Hepatocyte (in vitro differentiated cells): ENCODE measurements around the gene RAB40A. TPM values are rescaled to one million over a fixed set of nuclear protein-coding genes. Genes with fewer than 3 reads are reported as not detected.
"Not testable (repeated sequence)": the region's sequence is repeated elsewhere in the genome, so short reads cannot be mapped to it uniquely, and the experiment has no call there.

Source experiments
- DNase-seq: peaks from one replicate; pipeline ENCODE4 v3.0.0-alpha.2; 2016; ENCODE audit warnings: low spot score
- H2AFZ ChIP-seq: fragments of 200-600 bp; sonication (generic); 2 replicates; pipeline ENCODE4 v1.6.0; 2016; ENCODE audit warnings: antibody characterized with exemption, mild to moderate bottlenecking
- H3K27ac ChIP-seq: fragments of 200-600 bp; sonication (generic); 2 replicates; pipeline ENCODE4 v1.5.1; 2016; ENCODE audit warnings: mild to moderate bottlenecking
- H3K27me3 ChIP-seq: fragments of 200-600 bp; sonication (generic); 2 replicates; pipeline ENCODE4 v1.6.1; 2016
- H3K36me3 ChIP-seq: fragments of 200-600 bp; sonication (generic); replicated peaks from 2 replicates; pipeline ENCODE4 v1.5.1; 2016; ENCODE audit warnings: low read depth; ENCODE audit not compliant: insufficient read depth
- H3K4me1 ChIP-seq: fragments of 200-600 bp; sonication (generic); 2 replicates; pipeline ENCODE4 v1.5.1; 2016; ENCODE audit warnings: mild to moderate bottlenecking, moderate library complexity; ENCODE audit not compliant: insufficient read depth
- H3K4me2 ChIP-seq: fragments of 200-600 bp; sonication (generic); 2 replicates; pipeline ENCODE4 v1.6.0; 2016
- H3K4me3 ChIP-seq: fragments of 200-600 bp; sonication (generic); 2 replicates; pipeline ENCODE4 v1.5.1; 2016; ENCODE audit warnings: mild to moderate bottlenecking
- H3K79me2 ChIP-seq: fragments of 200-600 bp; sonication (generic); 2 replicates; pipeline ENCODE4 v1.6.0; 2017; ENCODE audit warnings: mild to moderate bottlenecking
- H3K9me2 ChIP-seq: fragments of 200-600 bp; sonication (generic); replicated peaks from 2 replicates; pipeline ENCODE4 v1.6.0; 2017; ENCODE audit warnings: mild to moderate bottlenecking; ENCODE audit not compliant: insufficient read depth
- H3K9me3 ChIP-seq: fragments of 200-600 bp; sonication (generic); 2 replicates; pipeline ENCODE4 v1.5.1; 2016; ENCODE audit warnings: low read depth, mild to moderate bottlenecking
- H4K20me1 ChIP-seq: fragments of 200-600 bp; sonication (generic); 2 replicates; pipeline ENCODE4 v1.6.0; 2016; ENCODE audit warnings: mild to moderate bottlenecking; ENCODE audit not compliant: insufficient read depth, poor library complexity, severe bottlenecking
- CTCF ChIP-seq: fragments of 200-600 bp; sonication (generic); IDR thresholded peaks from 2 replicates; pipeline ENCODE4 v1.5.1; 2016; ENCODE audit warnings: antibody characterized with exemption, mild to moderate bottlenecking; ENCODE audit not compliant: poor library complexity
- EZH2 ChIP-seq: fragments of 200-600 bp; sonication (generic); IDR thresholded peaks from 2 replicates; pipeline ENCODE4 v1.6.1; 2016; ENCODE audit warnings: antibody characterized with exemption, mild to moderate bottlenecking, borderline replicate concordance
- EZH2phosphoT487 ChIP-seq: fragments of 200-600 bp; sonication (generic); IDR thresholded peaks from one replicate; pipeline ENCODE4 v1.6.1; 2018; ENCODE audit warnings: antibody characterized with exemption, mild to moderate bottlenecking, low read depth, moderate library complexity; ENCODE audit not compliant: unreplicated experiment, severe bottlenecking
- WGBS: methylation state at CpG from one replicate; pipeline ENCODE4 v1.1.6; 2016; ENCODE audit warnings: low lambda C conversion rate; ENCODE audit errors: missing lambda C conversion rate; 5-methylcytosine and 5-hydroxymethylcytosine counted together
- polyA plus RNA-seq: library from polyadenylated mRNA; unstranded; fragments of >200 nt; fragmentation: Nextera tagmentation; extraction: Ambion mirVana; gene quantifications from 2 replicates; pipeline ENCODE4 v1.2.1, GENCODE V29; 2016
- total RNA-seq: library from RNA; depleted of rRNA; stranded (reverse); fragments of >200 nt; gene quantifications from 2 replicates; pipeline ENCODE4 v1.2.3, GENCODE V29; 2014

RAB40A gene
- total and polyA plus RNA-seq, 2 experiments from 2014 or later = 3.0 TPM

GRCh38 chrX:103464774-103465117 is 54.5 kb downstream of the RAB40A start:
- H3K4me2 ChIP-seq = peak overlapping the region; percentile 70
- no peak overlapping the region for H2AFZ ChIP-seq
- no peaks in the 10 kb centered on the region for H3K9me3 ChIP-seq
- no peaks in the 10 kb centered on the region for H4K20me1 ChIP-seq
- H3K9me2 ChIP-seq = no peaks in the 10 kb centered on the region
- H3K27me3 ChIP-seq = no peaks in the 10 kb centered on the region
- 20% methylated on average over 3 of the region's 3 CpGs for WGBS
- peak; percentile 82 for DNase-seq
- TF ChIP-seq EZH2phosphoT487 (no peak), CTCF (peak; percentile 72)
- H3K36me3 ChIP-seq = no peaks in the 10 kb centered on the region
- H3K4me3 ChIP-seq = no peak overlapping the region
- peaks cover 3% of the 10 kb centered on the region for H3K4me1 ChIP-seq
- no peak overlapping the region for H3K27ac ChIP-seq
- H3K79me2 ChIP-seq = no peaks in the 10 kb centered on the region

GRCh38 chrX:103464072-103464773 is 55.1 kb downstream of the RAB40A start:
- Histone ChIP-seq H3K79me2 (no peaks in the 10 kb centered on the region), H4K20me1 (no peaks in the 10 kb centered on the region), H3K36me3 (no peaks in the 10 kb centered on the region), H3K4me3 (no peak overlapping the region), H3K9me2 (no peaks in the 10 kb centered on the region), H3K9me3 (no peaks in the 10 kb centered on the region), H3K27me3 (no peaks in the 10 kb centered on the region), H2AFZ (no peak overlapping the region), H3K4me2 (peak overlapping the region; percentile 70), H3K4me1 (no peaks in the 10 kb centered on the region), H3K27ac (no peak overlapping the region)
- peak; percentile 50 for DNase-seq
- peak; percentile 39 for TF ChIP-seq CTCF
- no peak for TF ChIP-seq EZH2phosphoT487
- 56% methylated on average over 8 of the region's 8 CpGs for WGBS

GRCh38 chrX:103461156-103461555 is 58.1 kb downstream of the RAB40A start:
- no peaks in the 10 kb centered on the region for H3K9me2 ChIP-seq
- DNase-seq = no peak
- no peaks in the 10 kb centered on the region for H3K4me1 ChIP-seq
- no peaks in the 10 kb centered on the region for H3K27me3 ChIP-seq
- H3K79me2 ChIP-seq = no peaks in the 10 kb centered on the region
- TF ChIP-seq CTCF (no peak), EZH2phosphoT487 (no peak), EZH2 (no peak)
- no peak overlapping the region for H3K27ac ChIP-seq
- H3K9me3 ChIP-seq = no peaks in the 10 kb centered on the region
- no peaks in the 10 kb centered on the region for H3K36me3 ChIP-seq
- H3K4me2 ChIP-seq = no peak overlapping the region
- no peaks in the 10 kb centered on the region for H4K20me1 ChIP-seq
- H3K4me3 ChIP-seq = no peak overlapping the region
- no peak overlapping the region for H2AFZ ChIP-seq
- WGBS = 86% methylated on average over 1 of the region's 1 CpG

DNA sequence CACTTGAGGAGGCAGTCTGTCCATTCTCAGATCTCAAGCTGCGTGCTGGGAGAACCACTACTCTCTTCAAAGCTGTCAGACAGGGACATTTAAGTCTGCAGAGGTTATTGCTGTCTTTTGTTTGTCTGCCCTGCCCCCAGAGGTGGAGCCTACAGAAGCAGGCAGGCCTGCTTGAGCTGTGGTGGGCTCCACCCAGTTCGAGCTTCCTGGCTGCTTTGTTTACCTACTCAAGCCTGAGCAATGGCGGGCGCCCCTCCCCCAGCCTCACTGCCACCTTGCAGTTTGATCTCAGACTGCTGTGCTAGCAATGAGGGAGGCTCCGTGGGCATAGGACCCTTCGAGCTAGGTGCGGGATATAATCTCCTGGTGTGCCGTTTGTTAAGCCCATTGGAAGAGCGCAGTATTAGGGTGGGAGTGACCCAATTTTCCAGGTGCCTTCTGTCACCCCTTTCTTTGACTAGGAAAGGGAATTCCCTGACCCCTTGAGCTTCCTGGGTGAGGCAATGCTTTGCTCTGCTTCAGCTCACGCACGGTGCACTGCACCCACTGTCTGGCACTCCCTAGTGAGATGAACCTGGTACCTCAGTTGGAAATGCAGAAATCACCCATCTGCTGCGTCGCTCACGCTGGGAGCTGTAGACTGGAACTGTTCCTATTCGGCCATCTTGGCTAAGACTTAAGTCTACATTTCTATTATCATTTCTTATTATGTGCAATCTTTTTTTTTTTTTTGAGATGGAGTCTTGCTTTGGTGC is 59.1 kb downstream of the RAB40A start:
- WGBS = 90% methylated on average over 15 of the region's 15 CpGs
- not testable (repeated sequence) for H3K36me3 ChIP-seq, H3K27ac ChIP-seq

More for the DNA sequence above, 59.1 kb downstream of the RAB40A start:
- H3K4me3 ChIP-seq, H3K9me3 ChIP-seq, H3K79me2 ChIP-seq, H3K9me2 ChIP-seq, H3K4me1 ChIP-seq, DNase-seq, H2AFZ ChIP-seq, H3K27me3 ChIP-seq, H4K20me1 ChIP-seq, H3K4me2 ChIP-seq: not testable (repeated sequence)
